ENCODE results near the gene GNAS-AS1. TPM values are rescaled to one million over a fixed set of nuclear protein-coding genes. Genes with fewer than 3 reads are reported as not detected.

Gene GNAS-AS1
- total RNA-seq, 3 donors from 2014 or later = 0.48 to 1.5 (median 0.98) TPM

DNA sequence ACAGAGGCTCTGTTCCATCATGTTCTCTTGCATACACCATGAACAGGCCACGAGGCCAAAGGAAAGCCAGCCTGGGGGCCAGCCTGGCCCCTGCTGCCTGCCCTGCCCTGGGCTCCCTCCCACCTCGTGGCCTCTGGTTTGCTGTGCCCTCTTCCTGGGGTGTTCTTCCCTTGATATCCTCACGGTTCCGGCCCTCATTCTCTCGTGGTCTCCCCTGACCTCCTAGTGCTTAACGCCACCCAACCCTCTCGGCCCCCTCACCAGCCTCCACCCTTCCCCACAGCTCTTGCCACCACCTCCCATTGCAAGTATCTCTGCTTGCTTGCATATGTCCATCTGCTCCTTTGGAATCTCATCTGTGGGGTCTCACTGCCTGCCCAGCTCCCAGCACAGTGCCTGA is 73.0 kb downstream of the GNAS-AS1 start:
- H3K27me3 ChIP-seq = peaks cover 0 to 3% of the 10 kb centered on the region in 2 donors
- DNase-seq (ENCODE audit: low spot score in 2 of 2) = no peak
- no peak overlapping the region for H3K27ac ChIP-seq
- intact Hi-C loops (cut with DNase I; ENCODE audit: low total_unique reads) = no loop called here
- no peaks in the 10 kb centered on the region for H3K36me3 ChIP-seq
- no peaks in the 10 kb centered on the region for H3K4me1 ChIP-seq
- TF ChIP-seq, protein P1, sequence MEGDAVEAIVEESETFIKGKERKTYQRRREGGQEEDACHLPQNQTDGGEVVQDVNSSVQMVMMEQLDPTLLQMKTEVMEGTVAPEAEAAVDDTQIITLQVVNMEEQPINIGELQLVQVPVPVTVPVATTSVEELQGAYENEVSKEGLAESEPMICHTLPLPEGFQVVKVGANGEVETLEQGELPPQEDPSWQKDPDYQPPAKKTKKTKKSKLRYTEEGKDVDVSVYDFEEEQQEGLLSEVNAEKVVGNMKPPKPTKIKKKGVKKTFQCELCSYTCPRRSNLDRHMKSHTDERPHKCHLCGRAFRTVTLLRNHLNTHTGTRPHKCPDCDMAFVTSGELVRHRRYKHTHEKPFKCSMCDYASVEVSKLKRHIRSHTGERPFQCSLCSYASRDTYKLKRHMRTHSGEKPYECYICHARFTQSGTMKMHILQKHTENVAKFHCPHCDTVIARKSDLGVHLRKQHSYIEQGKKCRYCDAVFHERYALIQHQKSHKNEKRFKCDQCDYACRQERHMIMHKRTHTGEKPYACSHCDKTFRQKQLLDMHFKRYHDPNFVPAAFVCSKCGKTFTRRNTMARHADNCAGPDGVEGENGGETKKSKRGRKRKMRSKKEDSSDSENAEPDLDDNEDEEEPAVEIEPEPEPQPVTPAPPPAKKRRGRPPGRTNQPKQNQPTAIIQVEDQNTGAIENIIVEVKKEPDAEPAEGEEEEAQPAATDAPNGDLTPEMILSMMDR (IDR thresholded peaks at IDR 0.05) = no peak
- TF ChIP-seq POLR2AphosphoS5 (IDR thresholded peaks at IDR 0.05) (no peak), POLR2A (IDR thresholded peaks at IDR 0.05) (no peak)
- no peaks in the 10 kb centered on the region for H3K9me3 ChIP-seq
- H3K4me3 ChIP-seq = no peak overlapping the region

DNA sequence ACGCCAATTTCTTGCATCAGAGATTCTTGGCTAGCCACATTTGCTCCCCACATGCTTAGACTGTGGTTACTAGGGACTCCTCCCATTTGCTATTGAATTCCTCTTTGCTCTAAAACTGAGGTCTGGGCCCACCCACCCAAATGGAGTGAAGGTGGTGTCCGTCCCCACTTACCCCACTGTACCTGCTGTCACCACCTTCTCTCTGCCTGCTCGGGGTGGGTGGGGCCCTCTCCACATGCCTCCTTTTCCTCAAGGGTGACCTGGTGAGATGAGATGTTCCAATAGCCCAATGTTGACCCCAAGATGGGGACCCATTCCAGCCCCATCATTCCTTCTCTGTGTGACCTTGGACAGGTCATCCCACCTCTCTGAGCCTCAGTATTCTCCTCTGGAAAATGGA is 74.6 kb downstream of the GNAS-AS1 start:
- H3K4me3 ChIP-seq = no peak overlapping the region
- intact Hi-C loops (cut with DNase I; ENCODE audit: low total_unique reads) = no loop called here
- TF ChIP-seq POLR2AphosphoS5 (IDR thresholded peaks at IDR 0.05) = no peak
- TF ChIP-seq, protein P1 (IDR thresholded peaks at IDR 0.05) = no peak
- TF ChIP-seq POLR2A (IDR thresholded peaks at IDR 0.05) = no peak
- H3K36me3 ChIP-seq = no peaks in the 10 kb centered on the region
- H3K4me1 ChIP-seq = no peaks in the 10 kb centered on the region
- H3K9me3 ChIP-seq = no peaks in the 10 kb centered on the region
- H3K27me3 ChIP-seq = peaks cover 0 to 10% of the 10 kb centered on the region in 2 donors
- no peak for DNase-seq (ENCODE audit: low spot score in 2 of 2)
- H3K27ac ChIP-seq = no peak overlapping the region

DNA sequence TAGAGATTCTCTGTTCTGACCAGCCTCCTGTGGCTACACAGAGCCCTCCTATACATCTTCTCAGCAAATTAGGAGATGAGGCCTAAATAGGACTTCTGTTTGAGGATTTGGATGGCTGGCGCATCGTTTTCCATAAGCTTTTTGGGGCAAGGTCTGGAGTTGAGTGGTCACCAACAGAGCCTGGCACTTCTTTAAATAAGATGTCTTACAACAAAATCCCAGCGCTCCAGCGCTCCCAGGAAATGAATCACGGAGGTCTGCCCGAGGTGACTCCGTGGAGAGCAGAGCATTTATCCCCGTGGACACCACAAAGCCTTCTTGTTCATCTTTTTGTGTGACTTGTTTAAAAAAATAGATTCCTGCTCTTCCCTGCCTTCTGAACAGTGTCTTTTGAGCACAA is 75.3 kb downstream of the GNAS-AS1 start:
- Histone ChIP-seq H3K36me3 (no peaks in the 10 kb centered on the region), H3K27me3 (peaks cover 0 to 18% of the 10 kb centered on the region in 2 donors), H3K9me3 (no peaks in the 10 kb centered on the region), H3K4me1 (no peaks in the 10 kb centered on the region), H3K27ac (no peak overlapping the region), H3K4me3 (no peak overlapping the region)
- intact Hi-C loops (cut with DNase I; ENCODE audit: low total_unique reads) = no loop called here
- no peak for TF ChIP-seq POLR2AphosphoS5 (IDR thresholded peaks at IDR 0.05)
- no peak for TF ChIP-seq POLR2A (IDR thresholded peaks at IDR 0.05)
- TF ChIP-seq, protein P1 (IDR thresholded peaks at IDR 0.05) = no peak
- DNase-seq (ENCODE audit: low spot score in 2 of 2) = no peak

DNA sequence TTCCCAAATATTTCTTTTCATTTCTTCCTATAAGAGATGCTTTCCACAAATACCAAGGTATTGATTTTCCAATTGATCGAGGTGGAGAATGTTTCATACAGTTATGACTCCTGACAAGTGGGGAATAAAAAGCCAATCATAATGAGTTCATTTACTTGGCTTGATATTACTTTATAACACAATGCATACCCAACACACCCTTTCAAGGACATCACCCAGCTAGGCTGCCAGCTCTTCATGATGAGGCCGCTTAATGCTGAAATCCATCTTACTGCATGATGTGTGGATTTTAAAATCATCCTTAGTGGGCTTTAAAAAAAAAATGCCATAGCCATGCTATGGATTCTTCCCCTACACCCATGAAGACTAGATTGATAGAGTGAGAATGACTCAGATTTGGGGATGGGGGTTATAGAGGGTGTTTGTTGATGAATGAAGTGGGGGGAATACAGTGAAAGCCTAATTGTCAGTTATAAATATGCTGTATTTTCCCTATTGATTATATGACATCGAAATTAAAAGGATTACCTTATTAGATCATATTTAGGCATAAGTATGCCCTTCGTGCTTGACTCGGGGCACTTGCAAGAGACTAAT is 75.9 kb downstream of the GNAS-AS1 start:
- Histone ChIP-seq H3K27ac (no peak overlapping the region), H3K36me3 (no peaks in the 10 kb centered on the region), H3K4me1 (no peaks in the 10 kb centered on the region), H3K4me3 (no peak overlapping the region), H3K27me3 (peaks cover 0 to 20% of the 10 kb centered on the region in 2 donors), H3K9me3 (no peaks in the 10 kb centered on the region)
- TF ChIP-seq, protein P1 (IDR thresholded peaks at IDR 0.05) = no peak
- TF ChIP-seq POLR2A (IDR thresholded peaks at IDR 0.05) (no peak), POLR2AphosphoS5 (IDR thresholded peaks at IDR 0.05) (no peak)
- no peak for DNase-seq (ENCODE audit: low spot score in 2 of 2)
- intact Hi-C loops (cut with DNase I; ENCODE audit: low total_unique reads) = no loop called here

DNA sequence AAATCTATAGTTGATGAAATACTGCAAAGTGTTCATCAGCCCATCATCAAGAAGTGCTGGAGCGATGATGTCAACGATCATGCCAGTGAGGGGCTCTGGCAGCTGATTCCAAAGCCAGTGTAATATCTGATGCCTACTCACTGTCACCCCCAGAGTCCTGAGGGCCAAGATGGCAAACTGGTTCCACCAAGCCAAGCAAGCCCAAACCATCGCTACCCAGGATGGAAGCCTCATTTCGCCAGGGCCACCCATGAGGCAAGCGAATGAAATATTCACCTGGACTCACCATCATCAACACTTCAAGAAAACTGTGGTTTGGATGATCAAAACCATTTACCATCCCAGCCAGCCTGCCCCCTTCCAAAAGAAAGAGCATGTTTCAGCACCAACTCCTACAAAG is 76.5 kb downstream of the GNAS-AS1 start:
- intact Hi-C loops (cut with DNase I; ENCODE audit: low total_unique reads) = no loop called here
- Histone ChIP-seq H3K4me1 (no peaks in the 10 kb centered on the region), H3K4me3 (no peak overlapping the region), H3K36me3 (no peaks in the 10 kb centered on the region), H3K9me3 (no peaks in the 10 kb centered on the region), H3K27ac (no peak overlapping the region), H3K27me3 (peaks cover 0 to 24% of the 10 kb centered on the region in 2 donors)
- no peak for TF ChIP-seq POLR2A (IDR thresholded peaks at IDR 0.05)
- TF ChIP-seq POLR2AphosphoS5 (IDR thresholded peaks at IDR 0.05) = no peak
- TF ChIP-seq, protein P1 (IDR thresholded peaks at IDR 0.05) = no peak
- no peak for DNase-seq (ENCODE audit: low spot score in 2 of 2)
